ENCODE results near the gene PTHLH. TPM values are rescaled to one million over a fixed set of nuclear protein-coding genes. Genes with fewer than 3 reads are reported as not detected.

Gene PTHLH
- total RNA-seq, 1 donor from 2014 or later = 1.1 TPM

DNA sequence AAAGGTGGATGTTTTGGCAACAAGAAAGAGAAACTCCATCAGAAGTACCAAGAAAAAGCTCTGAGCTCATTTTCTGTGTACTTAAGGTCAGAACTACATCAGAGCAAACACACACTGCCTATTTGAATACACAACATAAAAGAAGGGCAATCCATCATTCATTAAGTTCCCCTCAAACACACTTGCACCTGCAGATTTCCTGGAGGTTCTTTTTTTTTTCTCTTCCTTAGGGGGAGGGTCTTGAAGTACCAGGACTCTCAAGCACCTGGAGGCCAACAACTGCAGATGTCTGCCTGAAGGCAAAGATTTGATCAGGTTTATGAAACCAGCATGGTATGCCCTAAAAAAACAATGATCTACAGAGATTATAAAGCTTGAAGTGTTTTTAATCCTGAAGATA is 26.1 kb upstream of the PTHLH start:
- Mint-ChIP-seq H3K27me3 (ENCODE audit: unreplicated experiment) (no peaks in the 10 kb centered on the region), H3K27ac (ENCODE audit: unreplicated experiment) (no peak overlapping the region)
- DNase-seq = no peak

DNA sequence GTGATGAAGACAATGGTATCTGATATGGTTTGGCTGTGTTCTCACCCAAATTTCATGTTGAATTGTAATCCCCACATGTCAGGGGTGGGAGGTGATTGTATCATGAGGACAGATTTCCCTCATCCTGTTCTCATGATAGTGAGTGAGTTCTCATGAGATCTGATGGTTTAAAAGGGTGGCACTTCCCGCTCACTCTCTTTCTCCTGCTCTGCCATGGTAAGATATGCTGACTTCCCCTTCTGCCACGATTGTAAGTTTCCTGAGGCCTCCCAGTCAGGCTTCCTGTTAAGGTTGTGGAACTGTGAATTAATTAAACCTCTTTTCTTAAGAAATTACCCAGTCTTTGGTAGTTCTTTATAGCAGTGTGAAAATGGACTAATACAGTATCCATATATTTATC is 25.6 kb upstream of the PTHLH start:
- no peaks in the 10 kb centered on the region for H3K27me3 Mint-ChIP-seq (ENCODE audit: unreplicated experiment)
- no peaks in the 10 kb centered on the region for H3K9me3 Mint-ChIP-seq (ENCODE audit: unreplicated experiment)
- H3K27ac Mint-ChIP-seq (ENCODE audit: unreplicated experiment) = no peak overlapping the region
- no peak overlapping the region for H3K4me3 Mint-ChIP-seq (ENCODE audit: unreplicated experiment)
- H3K4me1 Mint-ChIP-seq (ENCODE audit: low read depth, unreplicated experiment) = no peaks in the 10 kb centered on the region
- TF ChIP-seq, protein P1, sequence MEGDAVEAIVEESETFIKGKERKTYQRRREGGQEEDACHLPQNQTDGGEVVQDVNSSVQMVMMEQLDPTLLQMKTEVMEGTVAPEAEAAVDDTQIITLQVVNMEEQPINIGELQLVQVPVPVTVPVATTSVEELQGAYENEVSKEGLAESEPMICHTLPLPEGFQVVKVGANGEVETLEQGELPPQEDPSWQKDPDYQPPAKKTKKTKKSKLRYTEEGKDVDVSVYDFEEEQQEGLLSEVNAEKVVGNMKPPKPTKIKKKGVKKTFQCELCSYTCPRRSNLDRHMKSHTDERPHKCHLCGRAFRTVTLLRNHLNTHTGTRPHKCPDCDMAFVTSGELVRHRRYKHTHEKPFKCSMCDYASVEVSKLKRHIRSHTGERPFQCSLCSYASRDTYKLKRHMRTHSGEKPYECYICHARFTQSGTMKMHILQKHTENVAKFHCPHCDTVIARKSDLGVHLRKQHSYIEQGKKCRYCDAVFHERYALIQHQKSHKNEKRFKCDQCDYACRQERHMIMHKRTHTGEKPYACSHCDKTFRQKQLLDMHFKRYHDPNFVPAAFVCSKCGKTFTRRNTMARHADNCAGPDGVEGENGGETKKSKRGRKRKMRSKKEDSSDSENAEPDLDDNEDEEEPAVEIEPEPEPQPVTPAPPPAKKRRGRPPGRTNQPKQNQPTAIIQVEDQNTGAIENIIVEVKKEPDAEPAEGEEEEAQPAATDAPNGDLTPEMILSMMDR (IDR thresholded peaks at IDR 0.05; ENCODE audit: partially characterized antibody, unreplicated experiment) = no peak
- no peaks in the 10 kb centered on the region for H3K36me3 Mint-ChIP-seq (ENCODE audit: unreplicated experiment)
- DNase-seq = no peak

More for the DNA sequence above, 26.1 kb upstream of the PTHLH start:
- H3K9me3 Mint-ChIP-seq (ENCODE audit: unreplicated experiment) = no peaks in the 10 kb centered on the region
- H3K4me3 Mint-ChIP-seq (ENCODE audit: unreplicated experiment) = no peak overlapping the region
- no peaks in the 10 kb centered on the region for H3K36me3 Mint-ChIP-seq (ENCODE audit: unreplicated experiment)
- H3K4me1 Mint-ChIP-seq (ENCODE audit: low read depth, unreplicated experiment) = no peaks in the 10 kb centered on the region
- TF ChIP-seq, protein P1 (IDR thresholded peaks at IDR 0.05; ENCODE audit: partially characterized antibody, unreplicated experiment) = no peak

DNA sequence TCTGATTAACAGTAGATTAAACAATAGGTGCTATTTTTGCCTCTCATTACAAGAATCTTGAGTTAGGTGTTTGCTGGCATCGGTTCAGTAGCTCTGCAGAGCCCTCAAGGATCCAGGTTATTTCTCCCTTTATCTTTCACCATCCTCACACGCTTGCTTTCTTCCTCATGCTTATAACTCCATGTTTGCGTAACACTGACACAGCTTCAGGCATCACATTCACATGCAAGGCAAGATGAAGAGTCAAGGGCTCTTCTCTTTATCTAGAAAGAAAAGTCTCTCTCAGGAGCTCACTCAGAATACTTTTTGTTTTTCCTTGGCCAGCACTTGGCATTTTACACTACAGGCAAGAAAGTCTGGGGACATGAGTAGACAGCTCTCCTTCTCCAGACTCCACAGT is 24.2 kb upstream of the PTHLH start:
- Mint-ChIP-seq H3K4me1 (ENCODE audit: low read depth, unreplicated experiment) (no peaks in the 10 kb centered on the region), H3K4me3 (ENCODE audit: unreplicated experiment) (no peak overlapping the region), H3K27ac (ENCODE audit: unreplicated experiment) (no peak overlapping the region), H3K9me3 (ENCODE audit: unreplicated experiment) (no peaks in the 10 kb centered on the region), H3K36me3 (ENCODE audit: unreplicated experiment) (no peaks in the 10 kb centered on the region), H3K27me3 (ENCODE audit: unreplicated experiment) (no peaks in the 10 kb centered on the region)
- DNase-seq = no peak
- TF ChIP-seq, protein P1 (IDR thresholded peaks at IDR 0.05; ENCODE audit: partially characterized antibody, unreplicated experiment) = no peak

DNA sequence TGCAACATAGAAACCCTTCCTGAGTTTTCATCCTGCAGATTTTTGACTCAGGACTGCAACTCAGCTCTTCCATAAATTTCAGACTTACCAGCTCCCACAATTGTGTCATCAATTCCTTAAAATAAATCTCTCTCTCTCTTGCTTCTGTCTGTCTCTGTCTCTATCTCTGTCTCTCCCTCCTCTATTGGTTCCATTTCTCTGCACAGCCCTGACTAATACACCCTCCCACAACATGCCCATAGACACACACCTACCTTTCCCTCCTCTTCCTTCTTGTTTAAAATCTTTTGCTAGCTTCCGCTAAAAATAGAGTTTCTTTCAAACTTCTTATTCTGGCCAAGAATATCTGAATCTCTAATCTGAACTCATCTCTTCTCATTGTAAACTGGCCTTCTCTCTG is 22.9 kb upstream of the PTHLH start:
- TF ChIP-seq, protein P1 (IDR thresholded peaks at IDR 0.05; ENCODE audit: partially characterized antibody, unreplicated experiment) = no peak
- no peaks in the 10 kb centered on the region for H3K36me3 Mint-ChIP-seq (ENCODE audit: unreplicated experiment)
- no peaks in the 10 kb centered on the region for H3K4me1 Mint-ChIP-seq (ENCODE audit: low read depth, unreplicated experiment)
- no peak overlapping the region for H3K4me3 Mint-ChIP-seq (ENCODE audit: unreplicated experiment)
- no peak for DNase-seq
- no peaks in the 10 kb centered on the region for H3K9me3 Mint-ChIP-seq (ENCODE audit: unreplicated experiment)
- H3K27me3 Mint-ChIP-seq (ENCODE audit: unreplicated experiment) = no peaks in the 10 kb centered on the region
- no peak overlapping the region for H3K27ac Mint-ChIP-seq (ENCODE audit: unreplicated experiment)

DNA sequence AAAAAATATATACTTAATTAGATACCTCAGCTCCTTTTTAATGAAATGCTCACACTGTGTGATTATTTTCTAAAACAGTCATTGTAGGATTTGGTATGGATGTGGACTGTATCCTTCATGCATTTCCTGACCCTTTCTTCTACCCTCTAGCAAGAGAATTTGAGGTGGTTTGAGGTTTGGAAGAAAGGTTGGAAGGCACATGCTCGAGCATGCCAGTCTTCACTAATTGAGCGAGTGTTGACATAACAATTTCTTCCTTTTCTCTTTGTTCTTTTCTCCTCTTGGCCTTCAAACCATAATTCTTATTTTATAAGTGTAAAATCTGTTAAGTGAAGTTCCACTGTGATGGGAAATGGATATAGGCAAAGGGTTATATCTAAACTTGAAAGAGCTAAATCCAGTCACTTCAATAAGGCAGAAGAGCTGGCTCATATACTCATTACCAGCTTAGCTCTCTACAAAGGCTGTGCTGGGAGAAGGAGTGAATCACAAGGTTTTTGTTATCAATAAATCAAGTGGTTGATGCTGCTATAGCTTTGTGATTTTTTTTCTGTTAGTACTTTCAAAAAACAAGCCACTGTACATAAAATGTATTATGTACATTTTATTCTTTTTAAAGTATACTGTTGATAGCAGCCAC is 16.2 kb upstream of the PTHLH start:
- no peaks in the 10 kb centered on the region for H3K27me3 Mint-ChIP-seq (ENCODE audit: unreplicated experiment)
- no peaks in the 10 kb centered on the region for H3K9me3 Mint-ChIP-seq (ENCODE audit: unreplicated experiment)
- no peaks in the 10 kb centered on the region for H3K4me1 Mint-ChIP-seq (ENCODE audit: low read depth, unreplicated experiment)
- TF ChIP-seq, protein P1 (IDR thresholded peaks at IDR 0.05; ENCODE audit: partially characterized antibody, unreplicated experiment) = no peak
- no peak overlapping the region for H3K4me3 Mint-ChIP-seq (ENCODE audit: unreplicated experiment)
- no peaks in the 10 kb centered on the region for H3K36me3 Mint-ChIP-seq (ENCODE audit: unreplicated experiment)
- H3K27ac Mint-ChIP-seq (ENCODE audit: unreplicated experiment) = no peak overlapping the region
- no peak for DNase-seq

All from glutamatergic neuron (in vitro differentiated cells).